ENCODE results near the gene ABL2. TPM values are rescaled to one million over a fixed set of nuclear protein-coding genes. Genes with fewer than 3 reads are reported as not detected.
A peak's percentile ranks its signal among the peaks of the same experiment; 100 is the strongest.

The ABL2 gene
- total RNA-seq, 4 donors from 2014 or later = 12.9 to 37.3 (median 15.6) TPM

- no peaks in the 10 kb centered on the region for H3K9me3 ChIP-seq
- no peak overlapping the region for H3K27ac ChIP-seq (replicated peaks in 1 of 4)
- no peaks in the 10 kb centered on the region for H3K27me3 ChIP-seq
- H3K4me1 ChIP-seq = no peaks in the 10 kb centered on the region
- 100% methylated on average over 3 of the region's 4 CpGs for WGBS
- no peak overlapping the region for H3K4me3 ChIP-seq
- H3K36me3 ChIP-seq = peaks cover 0 to 42% (median 33%) of the 10 kb centered on the region in 4 donors
- DNase-seq (ENCODE audit: extremely low spot score) = no peak
- no peak for TF ChIP-seq POLR2AphosphoS5 (IDR thresholded peaks at IDR 0.05)
- TF ChIP-seq EP300 (IDR thresholded peaks at IDR 0.05) = no peak
- no peak for TF ChIP-seq CTCF (IDR thresholded peaks at IDR 0.05)
- TF ChIP-seq POLR2A (IDR thresholded peaks at IDR 0.05; ENCODE audit: low read depth) = no peak
- intact Hi-C loops (cut with DNase I) = no loop called here
These were observed 127.9 kb downstream of the ABL2 start for GRCh38 chr1:179101566-179101965.

- 100% methylated on average over 4 of the region's 4 CpGs for WGBS
- H3K4me3 ChIP-seq = no peak overlapping the region
- no peaks in the 10 kb centered on the region for H3K27me3 ChIP-seq
- intact Hi-C loops (cut with DNase I) = no loop called here
- H3K27ac ChIP-seq (replicated peaks in 1 of 4) = no peak overlapping the region
- no peaks in the 10 kb centered on the region for H3K4me1 ChIP-seq
- H3K36me3 ChIP-seq = peaks cover 8 to 51% (median 44%) of the 10 kb centered on the region in 4 donors
- no peaks in the 10 kb centered on the region for H3K9me3 ChIP-seq
- DNase-seq (ENCODE audit: extremely low spot score) = no peak
- TF ChIP-seq CTCF (IDR thresholded peaks at IDR 0.05) (no peak), POLR2A (IDR thresholded peaks at IDR 0.05; ENCODE audit: low read depth) (no peak), EP300 (IDR thresholded peaks at IDR 0.05) (no peak)
These were observed 129.6 kb downstream of the ABL2 start for GRCh38 chr1:179099891-179100290.

- WGBS = 91% methylated on average over 3 of the region's 3 CpGs
- H3K9me3 ChIP-seq = no peaks in the 10 kb centered on the region
- H3K4me3 ChIP-seq = no peak overlapping the region
- intact Hi-C loops (cut with DNase I) = no loop called here
- peaks cover 14 to 16% (median 16%) of the 10 kb centered on the region in 4 donors for H3K4me1 ChIP-seq
- TF ChIP-seq POLR2A (IDR thresholded peaks at IDR 0.05; ENCODE audit: low read depth) = no peak
- TF ChIP-seq EP300 (IDR thresholded peaks at IDR 0.05) = no peak
- no peak for TF ChIP-seq CTCF (IDR thresholded peaks at IDR 0.05)
- TF ChIP-seq POLR2AphosphoS5 (IDR thresholded peaks at IDR 0.05) = no peak
- no peak overlapping the region for H3K27ac ChIP-seq (replicated peaks in 1 of 4)
- no peak for DNase-seq (ENCODE audit: extremely low spot score)
- H3K36me3 ChIP-seq = peaks cover 23 to 80% (median 66%) of the 10 kb centered on the region in 4 donors
- H3K27me3 ChIP-seq = no peaks in the 10 kb centered on the region
These were observed 133.6 kb downstream of the ABL2 start for GRCh38 chr1:179095924-179096323.

GRCh38 chr1:179095377-179095776 is 134.1 kb downstream of the ABL2 start:
- Histone ChIP-seq H3K27me3 (no peaks in the 10 kb centered on the region), H3K36me3 (peaks cover 23 to 75% (median 67%) of the 10 kb centered on the region in 4 donors), H3K9me3 (no peaks in the 10 kb centered on the region), H3K4me1 (peaks cover 17 to 22% (median 20%) of the 10 kb centered on the region in 4 donors), H3K27ac (replicated peaks in 1 of 4) (peak overlapping the region in 1 of 4 donors; percentile 27), H3K4me3 (no peak overlapping the region)
- no peak for DNase-seq (ENCODE audit: extremely low spot score)
- 80% methylated on average over 4 of the region's 4 CpGs for WGBS
- TF ChIP-seq POLR2AphosphoS5 (IDR thresholded peaks at IDR 0.05) = no peak
- TF ChIP-seq CTCF (IDR thresholded peaks at IDR 0.05) = no peak
- TF ChIP-seq EP300 (IDR thresholded peaks at IDR 0.05) = no peak
- no peak for TF ChIP-seq POLR2A (IDR thresholded peaks at IDR 0.05; ENCODE audit: low read depth)
- intact Hi-C loops (cut with DNase I) = no loop called here

- intact Hi-C loops (cut with DNase I) = no loop called here
- Histone ChIP-seq H3K27ac (replicated peaks in 1 of 4) (peak overlapping the region in 1 of 4 donors; percentile 27), H3K9me3 (no peaks in the 10 kb centered on the region), H3K4me1 (peaks cover 17 to 27% (median 24%) of the 10 kb centered on the region in 4 donors), H3K4me3 (no peak overlapping the region), H3K27me3 (no peaks in the 10 kb centered on the region), H3K36me3 (peaks cover 23 to 79% (median 67%) of the 10 kb centered on the region in 4 donors)
- no peak for TF ChIP-seq POLR2A (IDR thresholded peaks at IDR 0.05; ENCODE audit: low read depth)
- WGBS = 95% methylated on average over 5 of the region's 5 CpGs
- no peak for DNase-seq (ENCODE audit: extremely low spot score)
These were observed 134.7 kb downstream of the ABL2 start for GRCh38 chr1:179094818-179095217.
